Neural cell (in vitro differentiated cells): ENCODE results near the gene FOXC2. TPM values are rescaled to one million over a fixed set of nuclear protein-coding genes. Genes with fewer than 3 reads are reported as not detected.

Experiments used
- H2AFZ ChIP-seq: fragments of 200-600, 300-800 bp; sonication (generic), shearing (Covaris generic); 2 replicates; pipeline ENCODE4 v1.6.0; 2014; ENCODE audit warnings: low read depth, mild to moderate bottlenecking, antibody characterized with exemption, low read length, moderate library complexity
- H3F3A ChIP-seq: fragments of 200-600 bp; shearing (Covaris generic); 2 replicates; pipeline ENCODE4 v1.6.1; 2016; ENCODE audit warnings: mild to moderate bottlenecking, moderate library complexity, mixed read lengths, antibody characterized with exemption, low read length; ENCODE audit not compliant: insufficient read depth, poor library complexity, severe bottlenecking
- H3K27ac ChIP-seq: fragments of 200-600, 300-800 bp; sonication (generic), shearing (Covaris generic); 2 replicates; pipeline ENCODE4 v1.5.1; 2014; ENCODE audit warnings: mild to moderate bottlenecking, low read length, moderate library complexity
- H3K27me3 ChIP-seq: fragments of 300-800, 200-600 bp; sonication (generic), shearing (Covaris generic); 2 replicates; pipeline ENCODE4 v1.6.0; 2014; ENCODE audit warnings: mild to moderate bottlenecking, low read depth, low read length, moderate library complexity; ENCODE audit not compliant: insufficient read depth
- H3K36me3 ChIP-seq: fragments of 300-800, 200-600 bp; sonication (generic), shearing (Covaris generic); 2 replicates; pipeline ENCODE4 v1.5.1; 2014; ENCODE audit warnings: mild to moderate bottlenecking, antibody characterized with exemption, low read length, moderate library complexity; ENCODE audit not compliant: insufficient read depth
- H3K4me2 ChIP-seq: fragments of 300-800, 200-600 bp; sonication (generic), shearing (Covaris generic); 2 replicates; pipeline ENCODE4 v1.6.0; 2014; ENCODE audit warnings: mild to moderate bottlenecking, low read length
- H3K4me3 ChIP-seq: fragments of 300-800, 200-600 bp; sonication (generic), shearing (Covaris generic); 2 replicates; pipeline ENCODE4 v1.5.1; 2014; ENCODE audit warnings: mild to moderate bottlenecking, low read length, moderate library complexity
- H3K79me2 ChIP-seq: fragments of 200-600 bp; shearing (Covaris generic); replicated peaks from 2 replicates; pipeline ENCODE4 v1.6.0; 2014; ENCODE audit warnings: mild to moderate bottlenecking, low read length, moderate library complexity; ENCODE audit not compliant: insufficient read depth
- H3K9ac ChIP-seq: fragments of 300-800, 200-600 bp; sonication (generic), shearing (Covaris generic); 2 replicates; pipeline ENCODE4 v1.6.1; 2016; ENCODE audit warnings: mild to moderate bottlenecking, low read length, mixed read lengths
- H3K9me2 ChIP-seq: fragments of 200-600 bp; shearing (Covaris generic); 2 replicates; pipeline ENCODE4 v1.6.1; 2016; ENCODE audit warnings: mild to moderate bottlenecking, low read length, mixed read lengths; ENCODE audit not compliant: insufficient read depth
- H3K9me3 ChIP-seq: fragments of 200-600, 300-800 bp; sonication (generic), shearing (Covaris generic); 2 replicates; pipeline ENCODE4 v1.6.1; 2016; ENCODE audit warnings: mild to moderate bottlenecking, mixed run types, low read length, moderate library complexity, mixed read lengths
- H4K20me1 ChIP-seq: fragments of 200-600 bp; shearing (Covaris generic); 2 replicates; pipeline ENCODE4 v1.6.1; 2016; ENCODE audit warnings: mild to moderate bottlenecking, mixed run types; ENCODE audit not compliant: insufficient read depth
- CTCF ChIP-seq: fragments of 450-650 bp; IDR thresholded peaks from 2 replicates; pipeline ENCODE4 v1.5.1; 2014; ENCODE audit warnings: antibody characterized with exemption, mild to moderate bottlenecking, moderate library complexity; ENCODE audit not compliant: poor library complexity, severe bottlenecking
- EP300 ChIP-seq: fragments of 450-650 bp; conservative IDR thresholded peaks from 2 replicates; pipeline ENCODE4 v1.6.1; 2014; ENCODE audit warnings: antibody characterized with exemption, mild to moderate bottlenecking, moderate library complexity; ENCODE audit not compliant: poor library complexity, severe bottlenecking
- EZH2 ChIP-seq: fragments of 200-600, 300-800 bp; shearing (Covaris generic), sonication (generic); IDR thresholded peaks from 2 replicates; pipeline ENCODE4 v1.6.1; 2014; ENCODE audit warnings: antibody characterized with exemption, low read length, borderline replicate concordance, mild to moderate bottlenecking; ENCODE audit not compliant: insufficient read depth, poor library complexity, severe bottlenecking
- MXI1 ChIP-seq: fragments of 450-650 bp; conservative IDR thresholded peaks from 2 replicates; pipeline ENCODE4 v1.6.1; 2014; ENCODE audit warnings: antibody characterized with exemption, mild to moderate bottlenecking; ENCODE audit not compliant: poor library complexity, severe bottlenecking
- POLR2AphosphoS5 ChIP-seq: IDR thresholded peaks from 2 replicates; pipeline ENCODE4 v1.6.1; 2012
- RAD21 ChIP-seq: fragments of 450-650 bp; conservative IDR thresholded peaks from 2 replicates; pipeline ENCODE4 v1.6.1; 2014; ENCODE audit warnings: antibody characterized with exemption, mild to moderate bottlenecking, moderate library complexity
- REST ChIP-seq: IDR thresholded peaks from 2 replicates; pipeline ENCODE4 v1.6.1; 2012; ENCODE audit warnings: borderline replicate concordance
- SMC3 ChIP-seq: fragments of 450-650 bp; conservative IDR thresholded peaks from 2 replicates; pipeline ENCODE4 v1.6.1; 2014; ENCODE audit warnings: antibody characterized with exemption, mild to moderate bottlenecking, moderate library complexity; ENCODE audit not compliant: poor library complexity
- TAF1 ChIP-seq: IDR thresholded peaks from 2 replicates; pipeline ENCODE4 v1.6.1; 2012; ENCODE audit warnings: low read depth
- polyA plus RNA-seq: library from polyadenylated mRNA; depleted of rRNA; stranded (reverse); fragments of >200 nt; gene quantifications from 2 replicates; pipeline ENCODE4 v1.2.3, GENCODE V29; 2014

FOXC2 gene
- polyA plus RNA-seq, 1 donor from 2014 or later, result not detected

- Histone ChIP-seq H3K9me2 (no peaks in the 10 kb centered on the region), H3K9ac (no peak overlapping the region), H2AFZ (no peak overlapping the region), H4K20me1 (no peaks in the 10 kb centered on the region), H3K27ac (no peak overlapping the region), H3K4me3 (no peak overlapping the region), H3K9me3 (no peaks in the 10 kb centered on the region), H3K4me2 (no peak overlapping the region), H3K79me2 (no peaks in the 10 kb centered on the region), H3K36me3 (peaks cover 4% of the 10 kb centered on the region), H3K27me3 (no peaks in the 10 kb centered on the region), H3F3A (no peaks in the 10 kb centered on the region)
- TF ChIP-seq SMC3, result no peak
- no peak for TF ChIP-seq REST
- no peak for TF ChIP-seq POLR2AphosphoS5
- no peak for TF ChIP-seq CTCF
- no peak for TF ChIP-seq MXI1
- TF ChIP-seq EP300, result no peak
- TF ChIP-seq EZH2, result no peak
- TF ChIP-seq TAF1, result no peak
Measured at GRCh38 chr16:86546638-86547013, 20.0 kb upstream of the FOXC2 start.

GRCh38 chr16:86547286-86547685 lies 19.3 kb upstream of the FOXC2 start:
- no peaks in the 10 kb centered on the region for H3K27me3 ChIP-seq
- peaks cover 4% of the 10 kb centered on the region for H3K36me3 ChIP-seq
- no peaks in the 10 kb centered on the region for H3K9me2 ChIP-seq
- no peak overlapping the region for H3K4me2 ChIP-seq
- H3K4me3 ChIP-seq, result no peak overlapping the region
- TF ChIP-seq MXI1 (no peak), EZH2 (no peak), TAF1 (no peak), CTCF (no peak), POLR2AphosphoS5 (no peak), REST (no peak), SMC3 (no peak), EP300 (no peak), RAD21 (no peak)
- no peak overlapping the region for H3K9ac ChIP-seq
- H4K20me1 ChIP-seq, result no peaks in the 10 kb centered on the region
- H2AFZ ChIP-seq, result no peak overlapping the region
- no peak overlapping the region for H3K27ac ChIP-seq
- no peaks in the 10 kb centered on the region for H3F3A ChIP-seq
- H3K9me3 ChIP-seq, result no peaks in the 10 kb centered on the region
- no peaks in the 10 kb centered on the region for H3K79me2 ChIP-seq
